HCT116 (cell line): Measurements from ENCODE around the gene C1QTNF4.

ENCODE experiments used
- CBX3 ChIP-seq: IDR thresholded peaks from 2 replicates; pipeline ENCODE4 v1.6.1; 2012; ENCODE audit warnings: low read depth
- POLR2AphosphoS5 ChIP-seq: IDR thresholded peaks from 2 replicates; pipeline ENCODE4 v1.6.1; 2011; ENCODE audit warnings: mild to moderate bottlenecking, low read depth, low read length, moderate library complexity
- TF ChIP-seq, protein P1 (sequence below), 3 experiments: fragments of 200-600 bp in 1 of 3; sonication (generic) in 1 of 3; IDR thresholded peaks in 2 of 3; conservative IDR thresholded peaks in 1 of 3; 2 replicates each; pipeline ENCODE4 v1.5.1; 2012 to 2017; ENCODE audit warnings: low read depth in 2 of 3, low read length in 2 of 3, antibody characterized with exemption in 1 of 3, borderline replicate concordance in 1 of 3, control low read depth in 1 of 3, mild to moderate bottlenecking in 1 of 3, mixed read lengths in 1 of 3, mixed run types in 1 of 3, moderate library complexity in 1 of 3; ENCODE audit not compliant: insufficient read depth in 1 of 3

DNA sequence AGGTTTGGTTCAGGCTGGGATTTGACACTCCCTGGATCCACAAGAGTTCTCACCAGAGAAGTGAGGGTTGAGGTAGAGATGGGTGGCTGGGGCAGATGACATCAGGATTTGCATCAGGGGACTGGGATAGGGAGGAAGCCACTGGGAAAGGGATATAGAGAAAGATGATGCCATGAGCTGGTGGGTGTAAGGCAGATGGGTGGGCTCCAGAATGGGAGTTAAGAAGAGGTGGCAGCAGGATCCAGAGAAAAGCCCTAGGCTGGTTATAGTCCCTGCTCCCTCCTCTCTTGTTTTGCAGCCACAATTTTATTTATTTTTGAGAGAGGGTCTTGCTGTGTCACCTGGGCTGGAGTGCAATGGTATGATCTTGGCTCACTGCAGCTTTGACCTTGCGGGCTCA is 1.8 kb upstream of the C1QTNF4 start:
- TF ChIP-seq, protein P1, sequence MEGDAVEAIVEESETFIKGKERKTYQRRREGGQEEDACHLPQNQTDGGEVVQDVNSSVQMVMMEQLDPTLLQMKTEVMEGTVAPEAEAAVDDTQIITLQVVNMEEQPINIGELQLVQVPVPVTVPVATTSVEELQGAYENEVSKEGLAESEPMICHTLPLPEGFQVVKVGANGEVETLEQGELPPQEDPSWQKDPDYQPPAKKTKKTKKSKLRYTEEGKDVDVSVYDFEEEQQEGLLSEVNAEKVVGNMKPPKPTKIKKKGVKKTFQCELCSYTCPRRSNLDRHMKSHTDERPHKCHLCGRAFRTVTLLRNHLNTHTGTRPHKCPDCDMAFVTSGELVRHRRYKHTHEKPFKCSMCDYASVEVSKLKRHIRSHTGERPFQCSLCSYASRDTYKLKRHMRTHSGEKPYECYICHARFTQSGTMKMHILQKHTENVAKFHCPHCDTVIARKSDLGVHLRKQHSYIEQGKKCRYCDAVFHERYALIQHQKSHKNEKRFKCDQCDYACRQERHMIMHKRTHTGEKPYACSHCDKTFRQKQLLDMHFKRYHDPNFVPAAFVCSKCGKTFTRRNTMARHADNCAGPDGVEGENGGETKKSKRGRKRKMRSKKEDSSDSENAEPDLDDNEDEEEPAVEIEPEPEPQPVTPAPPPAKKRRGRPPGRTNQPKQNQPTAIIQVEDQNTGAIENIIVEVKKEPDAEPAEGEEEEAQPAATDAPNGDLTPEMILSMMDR (IDR thresholded peaks at IDR 0.05 in 2 of 3, conservative IDR thresholded peaks at IDR 0.05 in 1 of 3; ENCODE audit: borderline replicate concordance in 1 of 3, insufficient read depth in 1 of 3, low read depth in 2 of 3, low read length in 2 of 3), result no peak
- TF ChIP-seq POLR2AphosphoS5 (no peak), CBX3 (no peak)
